ENCODE data around the gene DCPS.

The DCPS gene

DNA sequence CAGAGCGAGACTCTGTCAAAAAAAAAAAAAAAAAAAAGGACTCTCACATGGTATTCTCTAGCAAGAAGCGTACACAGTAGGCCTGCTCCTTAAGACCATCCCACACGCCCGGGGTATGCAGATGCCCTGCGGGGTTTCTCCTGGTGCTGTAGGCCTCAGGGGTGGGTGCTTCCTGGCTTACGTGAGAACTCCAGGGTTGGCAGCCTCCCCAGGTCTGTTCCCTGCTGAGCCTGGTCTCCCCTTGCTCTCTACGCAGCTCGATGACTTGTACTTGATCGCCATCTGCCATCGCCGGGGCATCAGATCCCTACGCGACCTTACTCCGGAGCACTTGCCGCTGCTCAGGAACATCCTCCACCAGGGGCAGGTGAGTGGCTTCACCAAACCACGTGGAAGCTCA is 39.2 kb downstream of the DCPS start:
- no peak for TF ChIP-seq POLR2AphosphoS5 (IDR thresholded peaks at IDR 0.05; ENCODE audit: low read depth, low read length)
- TF ChIP-seq REST (IDR thresholded peaks at IDR 0.05; ENCODE audit: insufficient read depth in 1 of 2, low read depth in 2 of 2, low read length in 2 of 2), result no peak
- TF ChIP-seq FOXP2 (optimal IDR thresholded peaks at IDR 0.05; ENCODE audit: borderline replicate concordance, extremely low read depth, extremely low read length, insufficient read depth), result no peak
- no peak for TF ChIP-seq TAF1 (IDR thresholded peaks at IDR 0.05; ENCODE audit: borderline replicate concordance, insufficient read depth, low read length)
- TF ChIP-seq SIN3A (IDR thresholded peaks at IDR 0.05; ENCODE audit: borderline replicate concordance, insufficient read depth, low read length), result no peak

- TF ChIP-seq SIN3A (IDR thresholded peaks at IDR 0.05; ENCODE audit: borderline replicate concordance, insufficient read depth, low read length) (no peak), POLR2AphosphoS5 (IDR thresholded peaks at IDR 0.05; ENCODE audit: low read depth, low read length) (no peak), FOXP2 (optimal IDR thresholded peaks at IDR 0.05; ENCODE audit: borderline replicate concordance, extremely low read depth, extremely low read length, insufficient read depth) (no peak), TAF1 (IDR thresholded peaks at IDR 0.05; ENCODE audit: borderline replicate concordance, insufficient read depth, low read length) (no peak), REST (IDR thresholded peaks at IDR 0.05; ENCODE audit: insufficient read depth in 1 of 2, low read depth in 2 of 2, low read length in 2 of 2) (no peak)
These were observed 40.6 kb downstream of the DCPS start for GRCh38 chr11:126344141-126345080.

- TF ChIP-seq FOXP2 (optimal IDR thresholded peaks at IDR 0.05; ENCODE audit: borderline replicate concordance, extremely low read depth, extremely low read length, insufficient read depth), result no peak
- no peak for TF ChIP-seq POLR2AphosphoS5 (IDR thresholded peaks at IDR 0.05; ENCODE audit: low read depth, low read length)
- TF ChIP-seq TAF1 (IDR thresholded peaks at IDR 0.05; ENCODE audit: borderline replicate concordance, insufficient read depth, low read length), result no peak
- TF ChIP-seq REST (IDR thresholded peaks at IDR 0.05; ENCODE audit: insufficient read depth in 1 of 2, low read depth in 2 of 2, low read length in 2 of 2), result no peak
- TF ChIP-seq SIN3A (IDR thresholded peaks at IDR 0.05; ENCODE audit: borderline replicate concordance, insufficient read depth, low read length), result no peak
These were observed 41.4 kb downstream of the DCPS start for GRCh38 chr11:126345283-126345682.

DNA sequence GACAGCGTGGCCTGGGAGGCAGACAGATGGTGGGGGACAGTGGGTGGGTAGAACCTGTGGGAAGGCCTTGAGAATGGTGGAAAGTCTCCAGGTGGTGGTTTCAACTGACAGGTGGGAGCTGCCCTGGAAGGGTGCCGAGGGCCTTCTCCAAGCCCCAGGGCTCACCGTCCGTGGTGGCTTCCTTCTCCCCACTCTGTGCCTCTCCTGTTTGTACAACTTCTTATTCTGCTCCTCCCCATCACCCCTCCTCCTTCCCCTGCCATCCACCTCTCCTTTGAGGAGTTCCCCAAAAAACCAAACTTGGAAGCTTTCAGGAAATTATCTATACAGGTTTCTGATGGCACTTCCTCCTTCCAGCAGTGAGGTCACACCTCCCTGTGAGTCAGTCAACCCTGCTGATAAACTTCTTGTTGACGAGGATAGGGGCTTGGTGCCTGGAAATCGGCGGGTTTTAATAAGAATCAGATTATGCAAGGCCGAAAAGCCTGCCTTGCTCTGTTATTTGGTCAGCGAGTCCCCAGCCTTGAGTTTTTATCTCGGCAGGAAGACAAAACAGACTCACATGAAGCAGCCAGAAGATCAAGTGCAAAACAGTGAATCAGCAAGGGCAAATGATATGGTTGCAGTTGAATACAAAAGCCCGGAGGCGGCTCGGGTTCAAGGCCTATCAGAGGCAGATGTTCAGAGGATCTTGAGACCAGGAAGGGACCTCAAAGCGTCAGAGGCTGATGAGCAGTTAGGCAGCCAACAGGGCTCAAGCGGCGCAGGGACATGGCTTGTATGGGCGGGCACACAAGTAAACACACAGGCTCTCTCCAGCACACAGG is 42.1 kb downstream of the DCPS start:
- TF ChIP-seq FOXP2 (optimal IDR thresholded peaks at IDR 0.05; ENCODE audit: borderline replicate concordance, extremely low read depth, extremely low read length, insufficient read depth), result peak; percentile 63
- TF ChIP-seq REST (IDR thresholded peaks at IDR 0.05; ENCODE audit: insufficient read depth in 1 of 2, low read depth in 2 of 2, low read length in 2 of 2), result no peak

All from PFSK-1 (cell line).